Activated CD4-positive, alpha-beta T cell treated with anti-CD3 and anti-CD28 coated beads for 48 hours (primary cell): ENCODE data around the gene FIZ1.
A peak's percentile ranks its signal among the peaks of the same experiment; 100 is the strongest.

Experiments used
- DNase-seq: peaks from one replicate; pipeline ENCODE4 v3.0.0-alpha.2; 2020

The FIZ1 gene

GRCh38 chr19:55635856-55636440 lies 36.6 kb upstream of the FIZ1 start:
- DNase-seq, result no peak

DNA sequence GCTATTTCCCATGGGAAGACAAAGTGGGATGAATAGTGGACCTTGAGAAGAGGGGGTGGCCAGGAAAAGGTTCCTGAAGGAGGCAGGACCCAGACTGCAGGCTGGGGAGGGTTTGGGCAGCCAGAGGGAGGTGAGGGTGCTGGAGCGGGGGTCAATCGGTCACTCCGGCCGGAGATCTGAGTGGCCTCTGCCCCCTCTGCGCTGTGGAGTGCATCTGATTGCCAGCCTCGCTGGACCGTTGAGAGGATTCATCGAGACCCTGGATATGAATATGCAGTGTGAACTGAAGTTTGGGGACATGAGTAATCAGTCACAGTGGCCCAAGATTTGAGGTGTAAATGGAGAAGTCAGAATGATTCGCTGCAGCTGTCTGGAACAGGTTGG lies 36.0 kb upstream of the FIZ1 start:
- no peak for DNase-seq

GRCh38 chr19:55633861-55634260 lies 34.5 kb upstream of the FIZ1 start:
- no peak for DNase-seq

DNA sequence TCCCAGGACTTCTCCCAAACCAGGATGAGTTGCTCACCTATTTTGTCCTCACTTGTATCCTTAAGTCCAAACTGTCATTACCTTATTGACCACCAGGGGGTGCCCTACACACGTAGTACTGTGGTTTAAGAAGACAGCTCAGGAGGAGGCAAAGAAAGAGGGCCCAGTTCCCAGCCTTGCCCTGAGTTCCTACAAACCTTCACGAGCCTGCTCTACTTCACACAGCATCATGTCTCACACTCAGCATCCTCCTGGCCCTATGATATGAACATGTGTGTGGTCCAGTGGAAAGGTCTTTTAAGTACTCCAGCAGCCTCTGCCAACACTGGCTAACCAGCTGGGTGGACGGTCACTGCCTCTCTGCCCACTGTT lies 33.1 kb upstream of the FIZ1 start:
- peak; percentile 93 for DNase-seq

DNA sequence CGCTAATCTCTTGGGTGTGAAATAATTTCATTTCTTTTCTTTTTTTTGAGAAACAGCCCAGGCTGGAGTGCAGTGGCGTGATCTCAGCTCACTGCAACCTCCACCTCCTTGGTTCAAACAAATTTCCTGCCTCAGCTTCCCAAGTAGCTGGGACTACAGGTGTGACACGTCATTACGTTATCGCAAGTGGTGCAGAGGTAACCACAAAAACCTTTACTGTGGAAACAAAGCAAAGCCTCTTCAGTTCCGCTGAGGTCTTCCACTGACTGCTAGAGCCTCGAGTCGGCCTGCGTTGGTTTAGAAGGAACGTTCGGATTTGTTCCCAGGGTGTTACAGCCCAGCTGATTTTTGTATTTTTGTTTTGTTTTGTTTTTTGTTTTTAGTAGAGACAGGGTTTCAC lies 27.0 kb upstream of the FIZ1 start:
- DNase-seq, result peak; percentile 65

DNA sequence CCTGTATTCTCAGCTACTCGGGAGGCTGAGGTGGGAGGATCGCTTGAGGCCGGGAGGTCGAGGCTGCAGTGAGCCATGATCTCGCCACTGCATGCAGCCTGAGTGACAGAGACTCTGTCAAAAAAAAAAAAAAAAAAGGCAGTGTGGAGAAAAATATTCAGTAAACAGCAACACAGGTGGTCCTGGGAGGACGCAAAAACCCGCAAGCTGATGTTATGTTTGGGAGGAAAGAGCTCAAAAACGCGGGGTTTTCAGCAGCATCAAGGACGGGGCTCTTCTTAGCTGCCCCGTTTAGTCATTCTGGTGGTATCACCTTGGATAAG lies 25.6 kb upstream of the FIZ1 start:
- no peak for DNase-seq

GRCh38 chr19:55624109-55625003 lies 25.0 kb upstream of the FIZ1 start, which contains the start of gene ZNF784:
ZNF784 (minus strand) TSS chr19:55624566; CDS start chr19:55624561, 5 bp downstream.
- DNase-seq, result peak; percentile 95

DNA sequence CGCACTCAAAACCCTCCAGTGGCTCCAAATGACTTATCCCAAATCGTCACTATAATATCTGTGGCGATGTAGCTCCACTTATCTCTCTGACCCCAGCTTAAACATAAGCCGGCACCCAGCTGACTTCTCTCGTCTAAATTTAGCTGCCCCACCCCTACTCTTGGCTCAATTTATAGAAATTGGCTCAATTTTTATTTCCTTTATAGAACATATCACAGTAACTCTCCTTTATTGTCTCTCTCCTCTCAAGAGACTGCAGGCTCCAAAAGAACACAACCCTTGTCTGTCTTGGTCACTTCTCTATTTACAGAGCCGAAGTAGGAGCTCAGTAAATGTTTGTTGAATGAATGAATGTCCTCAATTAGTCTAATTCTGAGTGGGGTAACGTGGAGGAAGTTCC lies 24.2 kb upstream of the FIZ1 start:
- DNase-seq, result no peak

GRCh38 chr19:55623130-55623529 lies 23.8 kb upstream of the FIZ1 start:
- no peak for DNase-seq

- no peak for DNase-seq
These were observed 23.1 kb upstream of the FIZ1 start for GRCh38 chr19:55622242-55622969.

DNA sequence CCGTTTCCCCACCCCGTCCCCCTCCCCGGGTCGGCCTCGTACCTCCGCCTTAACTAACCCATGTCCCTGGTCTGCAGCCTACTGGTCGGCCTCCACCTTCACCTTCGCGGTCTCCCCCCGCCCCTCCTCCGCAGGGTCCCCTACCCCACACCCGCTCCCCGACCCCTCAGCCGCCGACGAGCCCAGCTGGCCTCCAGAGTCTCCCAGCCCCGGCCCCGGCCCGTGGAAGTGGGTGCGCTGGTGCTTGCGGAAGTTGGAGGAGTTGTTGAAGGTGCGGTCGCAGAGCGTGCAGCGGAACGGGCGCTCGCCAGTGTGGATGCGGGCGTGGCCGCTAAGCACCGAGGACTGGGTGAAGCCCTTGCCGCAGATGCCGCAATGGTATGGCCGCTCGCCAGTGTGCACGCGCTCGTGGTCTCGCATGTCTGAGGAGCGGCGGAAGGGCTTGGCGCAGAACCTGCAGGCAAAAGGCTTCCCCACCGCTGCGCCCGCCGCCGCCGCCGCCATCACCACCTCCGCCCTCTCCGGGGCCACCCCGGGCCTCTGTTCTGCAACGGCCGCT lies 22.4 kb upstream of the FIZ1 start:
- no peak for DNase-seq

GRCh38 chr19:55621205-55621672 lies 21.9 kb upstream of the FIZ1 start:
- no peak for DNase-seq

- DNase-seq, result peak; percentile 42
These were observed 21.3 kb upstream of the FIZ1 start for GRCh38 chr19:55620410-55621204.

GRCh38 chr19:55619286-55619685 lies 20.0 kb upstream of the FIZ1 start:
- no peak for DNase-seq

DNA sequence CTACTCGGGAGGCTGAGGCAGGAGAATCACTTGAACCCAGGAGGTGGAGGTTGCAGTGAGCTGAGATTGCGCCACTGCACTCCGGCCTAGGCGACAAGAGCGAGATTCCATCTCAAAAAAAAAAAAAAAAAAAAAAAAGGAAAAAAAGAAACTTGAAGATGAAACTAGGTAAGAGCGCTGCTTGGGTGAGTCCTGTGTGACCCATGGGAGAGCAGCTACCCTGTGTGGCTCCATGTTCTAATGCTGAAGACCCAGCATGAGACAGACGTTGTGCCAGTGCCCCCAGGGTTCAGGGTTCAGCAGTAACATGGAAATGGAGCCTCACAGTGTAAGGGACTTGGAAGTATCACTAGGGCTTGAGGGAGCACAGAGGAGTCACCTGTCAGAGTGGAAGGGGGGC lies 19.1 kb upstream of the FIZ1 start:
- no peak for DNase-seq

GRCh38 chr19:55617426-55617825 lies 18.1 kb upstream of the FIZ1 start:
- no peak for DNase-seq

GRCh38 chr19:55616395-55616875 lies 17.1 kb upstream of the FIZ1 start:
- no peak for DNase-seq

DNA sequence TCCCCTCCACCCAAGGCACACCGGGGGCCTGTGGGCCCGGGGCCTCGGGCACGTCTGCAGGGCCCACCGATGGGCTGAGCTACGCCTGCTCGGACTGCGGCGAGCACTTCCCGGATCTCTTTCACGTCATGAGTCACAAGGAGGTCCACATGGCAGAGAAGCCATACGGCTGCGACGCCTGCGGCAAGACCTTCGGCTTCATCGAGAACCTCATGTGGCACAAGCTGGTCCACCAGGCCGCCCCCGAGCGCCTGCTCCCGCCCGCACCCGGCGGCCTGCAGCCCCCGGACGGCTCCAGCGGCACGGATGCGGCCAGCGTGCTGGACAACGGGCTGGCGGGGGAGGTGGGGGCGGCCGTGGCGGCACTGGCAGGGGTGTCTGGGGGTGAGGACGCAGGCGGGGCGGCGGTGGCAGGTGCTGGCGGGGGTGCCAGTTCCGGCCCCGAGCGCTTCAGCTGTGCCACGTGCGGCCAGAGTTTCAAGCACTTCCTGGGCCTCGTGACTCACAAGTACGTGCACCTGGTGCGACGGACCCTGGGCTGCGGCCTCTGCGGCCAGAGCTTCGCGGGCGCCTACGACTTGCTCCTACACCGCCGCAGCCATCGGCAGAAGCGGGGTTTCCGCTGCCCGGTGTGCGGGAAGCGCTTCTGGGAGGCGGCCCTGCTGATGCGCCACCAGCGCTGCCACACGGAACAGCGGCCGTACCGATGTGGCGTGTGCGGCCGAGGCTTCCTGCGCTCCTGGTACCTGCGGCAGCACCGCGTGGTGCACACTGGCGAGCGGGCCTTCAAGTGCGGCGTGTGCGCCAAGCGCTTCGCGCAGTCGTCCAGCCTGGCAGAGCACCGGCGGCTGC lies 16.5 kb upstream of the FIZ1 start:
- DNase-seq, result no peak

- no peak for DNase-seq
These were observed 15.6 kb upstream of the FIZ1 start for GRCh38 chr19:55614711-55615542.

DNA sequence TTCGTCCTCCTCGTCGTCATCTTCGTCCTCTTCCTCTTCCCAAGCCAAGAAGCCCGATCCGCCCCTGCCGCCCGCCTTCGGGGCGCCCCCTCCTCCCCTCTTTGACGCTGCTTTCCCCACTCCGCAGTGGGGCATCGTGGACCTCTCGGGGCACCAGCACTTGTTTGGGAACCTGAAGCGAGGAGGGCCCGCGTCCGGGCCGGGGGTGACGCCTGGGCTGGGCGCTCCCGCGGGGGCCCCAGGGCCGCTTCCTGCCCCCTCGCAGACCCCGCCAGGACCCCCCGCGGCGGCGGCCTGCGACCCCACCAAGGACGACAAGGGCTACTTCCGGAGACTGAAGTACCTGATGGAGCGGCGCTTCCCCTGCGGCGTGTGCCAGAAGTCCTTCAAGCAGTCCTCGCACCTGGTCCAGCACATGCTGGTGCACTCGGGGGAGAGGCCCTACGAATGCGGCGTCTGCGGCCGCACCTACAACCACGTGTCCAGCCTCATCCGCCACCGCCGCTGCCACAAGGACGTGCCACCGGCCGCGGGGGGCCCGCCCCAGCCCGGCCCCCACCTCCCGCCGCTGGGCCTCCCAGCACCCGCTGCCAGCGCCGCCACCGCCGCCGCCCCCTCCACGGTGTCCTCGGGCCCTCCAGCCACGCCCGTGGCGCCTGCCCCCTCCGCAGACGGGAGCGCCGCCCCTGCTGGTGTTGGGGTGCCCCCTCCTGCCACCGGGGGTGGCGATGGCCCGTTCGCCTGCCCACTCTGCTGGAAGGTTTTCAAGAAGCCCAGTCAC lies 14.8 kb upstream of the FIZ1 start:
- no peak for DNase-seq
